ENCODE data around the gene COL4A3. TPM values are rescaled to one million over a fixed set of nuclear protein-coding genes. Genes with fewer than 3 reads are reported as not detected.

Gene COL4A3
- total RNA-seq = under 0.01 TPM in 1 of 2 replicates, not detected in the other

DNA sequence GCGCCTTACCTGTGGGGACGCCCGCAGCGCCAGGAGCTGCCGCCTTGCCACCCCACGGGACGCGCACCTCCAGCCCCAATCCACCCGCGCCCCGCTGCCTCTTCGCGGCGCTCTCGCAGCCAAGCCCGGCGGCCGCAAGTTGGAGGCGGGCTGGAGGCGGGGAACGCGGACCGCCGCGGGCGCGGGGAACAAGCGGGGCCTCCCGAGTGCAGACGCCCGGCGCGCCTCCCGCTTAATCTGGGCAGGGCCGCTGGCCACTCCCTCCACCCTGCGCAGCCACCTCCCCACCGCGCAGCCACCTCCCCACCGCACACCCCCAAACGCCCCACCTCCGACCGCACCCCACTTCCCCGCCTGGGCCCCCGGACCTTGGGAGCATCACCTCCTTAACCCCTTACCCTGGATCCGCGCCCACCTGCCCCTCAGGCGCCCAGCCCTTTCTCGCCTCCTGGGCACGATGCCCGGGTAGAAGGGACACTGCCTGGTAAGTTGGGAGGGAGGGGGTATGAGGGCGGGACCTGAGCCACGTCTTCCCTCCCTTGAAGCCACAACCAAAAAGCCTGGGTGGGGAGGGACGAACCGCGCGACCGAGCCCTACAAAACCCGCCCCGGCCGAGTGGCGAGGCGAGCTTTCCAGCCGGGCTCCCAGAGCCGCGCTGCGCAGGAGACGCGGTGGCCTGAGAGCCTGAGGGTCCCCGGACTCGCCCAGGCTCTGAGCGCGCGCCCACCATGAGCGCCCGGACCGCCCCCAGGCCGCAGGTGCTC, at the start of gene COL4A3, which contains the start of gene COL4A4:
TSS of gene COL4A3 (plus strand) at position 627 of the 765 bp plus-strand sequence. CDS start at position 730, 103 bp downstream.
TSS of gene COL4A4 (minus strand) at position 208 of the 765 bp plus-strand sequence. CDS start 16,722 bp downstream, outside the sequence.

DNA sequence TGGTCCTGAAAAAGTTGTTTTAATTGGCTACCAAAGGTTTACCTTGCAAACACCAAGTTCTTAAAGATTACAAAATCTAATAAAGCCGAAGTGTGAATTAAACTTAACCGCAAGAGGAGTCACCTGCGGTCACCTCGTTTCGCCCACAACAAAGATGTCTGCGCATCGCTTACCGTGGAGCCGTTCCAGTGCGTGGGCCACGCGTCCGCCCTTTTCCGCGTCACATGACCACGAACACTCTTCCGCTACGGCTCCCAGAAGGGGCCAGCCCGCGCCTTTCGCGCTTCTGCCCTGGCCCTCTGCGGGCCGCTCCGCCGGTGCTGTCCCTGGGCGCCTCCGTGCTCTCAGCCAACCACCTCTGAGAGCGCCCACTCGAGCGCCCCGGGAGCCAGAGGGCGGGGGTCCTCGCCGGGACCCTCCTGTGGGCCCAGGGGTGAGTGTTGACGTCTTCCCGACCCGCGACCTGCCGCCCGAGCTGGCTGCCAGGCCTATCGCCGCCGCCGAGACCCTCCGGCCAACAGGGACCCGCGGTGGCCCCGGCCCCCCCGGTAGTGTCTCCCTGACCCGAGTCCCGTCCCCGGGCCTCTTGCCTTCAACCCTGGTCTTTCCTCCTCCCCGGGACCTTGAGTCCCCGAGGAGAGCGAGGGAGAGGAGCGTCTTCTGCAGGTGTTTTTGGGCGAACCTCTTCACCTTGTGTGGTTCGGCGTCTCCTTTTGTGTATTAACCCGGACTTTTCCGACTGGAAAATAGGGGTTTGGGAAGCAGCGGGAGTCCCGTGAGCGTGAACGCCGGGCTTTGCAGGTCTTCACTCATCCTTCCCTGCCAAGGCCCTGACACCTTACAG, 160.8 kb downstream of the COL4A3 start, which contains the start of gene MFF:
TSS of gene MFF (plus strand) at position 257 of the 844 bp plus-strand sequence. CDS start 5,415 bp downstream, outside the sequence.

Other genes starting within 250 kb of the COL4A3 start
- under 0.01 and 0.28 TPM in 2 replicates for gene COL4A4, start 419 bp upstream of the COL4A3 start, total RNA-seq
- 67.7 and 78.6 TPM in 2 replicates for gene MFF, start 160.6 kb downstream of the COL4A3 start, total RNA-seq
- gene TM4SF20, start 214.7 kb downstream of the COL4A3 start, total RNA-seq = not detected in 2 replicates
- not detected in 2 replicates for gene SCYGR1, start 223.3 kb downstream of the COL4A3 start, total RNA-seq

Data from smooth muscle cell of the umbilical artery (primary cell).